Fibroblast of skin of abdomen (primary cell): ENCODE results near the gene ABHD10.
A peak's percentile ranks its signal among the peaks of the same experiment; 100 is the strongest.

Experiments used
- DNase-seq: peaks from one replicate; pipeline ENCODE4 v3.0.0-alpha.2; 2013

The ABHD10 gene

DNA sequence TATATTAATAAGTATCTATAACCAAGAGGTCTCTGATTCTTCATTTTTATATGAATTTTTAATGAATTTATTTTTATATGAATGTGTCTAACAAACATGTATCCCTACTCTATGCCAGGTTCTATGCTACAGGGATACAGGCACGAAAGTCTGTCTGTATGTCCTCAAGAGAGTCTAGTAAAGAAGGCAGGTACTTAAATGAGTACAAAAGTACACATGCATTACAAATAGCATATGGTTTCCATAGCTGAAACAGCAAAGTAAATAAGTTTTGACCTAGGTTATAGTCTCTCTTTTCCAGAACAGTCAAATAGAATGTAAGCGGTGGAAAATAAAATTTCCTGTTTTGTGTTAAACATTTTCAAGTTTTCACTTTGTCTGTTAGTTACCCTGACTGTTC, 13.3 kb upstream of the ABHD10 start:
- no peak for DNase-seq

DNA sequence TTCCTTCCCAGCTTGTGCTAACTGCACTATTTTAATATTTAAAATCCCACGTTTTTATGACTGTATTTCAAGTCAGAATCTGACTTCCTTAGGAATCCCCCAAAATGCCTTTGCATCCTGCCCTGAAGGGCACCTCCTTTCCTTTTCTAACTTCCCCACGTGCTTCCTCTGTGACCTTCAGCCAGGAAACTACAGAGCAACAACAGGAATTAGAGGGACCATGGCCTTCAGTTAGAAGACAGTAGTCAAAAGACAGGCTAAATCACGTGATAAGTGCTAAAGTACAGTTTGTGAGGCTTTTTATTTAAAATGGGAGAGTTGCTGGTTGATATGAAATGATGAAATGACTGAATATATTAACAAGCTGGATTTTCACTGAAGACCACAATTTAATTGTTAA, 11.8 kb upstream of the ABHD10 start:
- DNase-seq = no peak

DNA sequence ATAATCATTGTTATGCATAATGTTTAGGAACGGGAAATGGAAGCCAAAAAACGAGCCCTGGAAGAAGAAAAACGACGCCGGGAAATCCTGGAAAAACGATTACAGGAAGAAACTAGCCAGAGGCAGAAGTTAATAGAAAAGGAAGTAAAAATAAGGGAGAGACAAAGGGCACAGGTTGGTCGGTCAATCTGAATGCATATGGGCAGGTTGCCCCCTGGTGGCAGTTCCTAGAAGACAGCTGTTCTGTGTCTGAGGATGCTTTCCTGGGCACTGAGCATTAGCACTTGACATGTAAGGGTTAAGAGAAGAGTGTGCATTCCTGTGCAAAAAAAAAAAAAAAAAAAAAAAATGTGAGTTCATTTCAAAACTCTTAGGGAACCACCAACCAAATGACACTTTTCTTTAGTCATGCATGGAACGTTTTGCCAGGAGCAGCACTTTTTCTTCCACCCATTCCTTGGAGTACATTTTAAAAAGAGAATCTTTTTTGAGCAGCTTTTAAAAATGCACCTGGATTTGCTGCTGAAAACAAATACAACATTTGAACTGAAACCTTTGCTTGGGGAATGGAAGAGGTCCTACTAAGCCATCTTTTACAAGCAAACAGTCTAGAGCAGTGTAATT, 11.1 kb upstream of the ABHD10 start:
- peak; percentile 76 for DNase-seq

DNA sequence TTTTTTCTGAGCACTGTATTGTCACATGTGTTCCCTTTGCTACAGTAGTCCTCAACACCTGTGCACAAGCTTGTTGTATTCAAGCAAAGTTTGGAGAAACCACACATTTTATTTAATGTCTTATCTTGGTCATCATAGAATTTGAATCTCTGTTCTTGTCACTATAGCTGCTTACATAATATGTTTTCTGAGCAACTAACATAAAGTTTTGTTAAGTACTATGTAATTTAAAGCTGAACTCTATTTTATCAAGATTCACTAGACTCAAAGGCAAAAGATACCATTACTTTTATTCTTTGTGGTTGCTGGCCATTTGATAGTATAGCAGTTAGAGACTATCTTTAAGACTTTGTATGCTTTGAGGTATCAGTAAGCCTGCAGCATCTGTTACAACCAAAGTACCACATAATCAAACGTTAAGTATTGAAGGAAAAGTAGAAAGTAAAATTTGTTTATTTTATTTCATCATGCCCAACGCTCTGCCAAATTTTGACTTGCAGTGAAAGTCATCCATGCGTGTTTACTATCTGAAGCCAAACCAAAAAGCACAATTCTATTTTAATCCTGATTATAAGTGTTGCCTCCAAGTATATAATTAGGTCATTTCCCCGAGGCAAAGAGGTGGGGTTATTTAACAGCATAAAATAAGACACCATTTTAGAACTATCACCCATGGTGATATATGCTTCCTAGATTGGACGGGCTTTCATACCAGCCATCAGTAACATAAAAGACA, 10.3 kb upstream of the ABHD10 start:
- no peak for DNase-seq

DNA sequence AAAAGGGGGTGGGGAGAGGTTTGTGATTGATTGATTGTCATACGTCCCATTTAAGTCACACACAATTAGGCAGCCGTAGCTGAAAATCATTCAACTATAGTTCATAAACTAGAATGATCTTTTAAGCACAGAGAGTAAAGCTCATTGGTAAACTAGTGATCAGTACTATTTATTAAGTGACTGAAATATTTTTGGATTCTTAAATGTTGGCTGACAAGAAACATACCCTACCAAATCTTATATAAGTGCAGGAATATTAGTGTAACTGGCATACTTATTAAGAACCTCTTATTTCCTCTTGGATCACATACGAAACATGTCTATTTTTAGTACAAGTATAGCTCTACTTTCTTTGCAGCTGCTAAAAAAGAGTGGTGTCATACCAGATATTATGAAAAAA, 8.4 kb upstream of the ABHD10 start:
- no peak for DNase-seq

DNA sequence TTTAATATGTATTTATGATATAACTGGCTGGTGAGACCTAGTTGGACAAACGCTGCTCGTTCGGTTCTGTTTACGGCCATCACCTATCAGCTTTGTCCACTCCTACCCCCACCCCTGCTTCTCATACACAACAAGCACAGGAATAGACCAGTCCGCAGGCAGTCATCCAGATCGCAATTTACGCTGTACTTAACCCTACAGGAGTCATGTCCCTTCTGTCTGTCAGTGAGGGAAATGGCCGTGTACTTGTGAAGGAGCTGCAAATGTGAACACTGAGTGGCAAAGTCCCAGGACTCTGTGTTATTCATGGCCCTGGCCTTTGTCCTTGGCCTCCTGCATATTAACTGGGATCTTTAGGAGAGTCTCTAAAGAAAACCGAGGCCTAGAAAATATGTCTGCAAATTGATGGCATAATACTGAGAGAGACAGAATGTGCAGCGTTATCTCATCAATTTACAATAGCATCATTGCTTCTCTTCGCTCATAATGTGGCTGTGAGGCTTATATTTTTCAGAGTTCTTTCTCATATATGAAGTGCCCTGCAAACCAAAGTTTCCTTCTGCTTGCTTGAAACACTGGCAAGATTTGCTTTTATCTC, 7.2 kb upstream of the ABHD10 start:
- DNase-seq = no peak

DNA sequence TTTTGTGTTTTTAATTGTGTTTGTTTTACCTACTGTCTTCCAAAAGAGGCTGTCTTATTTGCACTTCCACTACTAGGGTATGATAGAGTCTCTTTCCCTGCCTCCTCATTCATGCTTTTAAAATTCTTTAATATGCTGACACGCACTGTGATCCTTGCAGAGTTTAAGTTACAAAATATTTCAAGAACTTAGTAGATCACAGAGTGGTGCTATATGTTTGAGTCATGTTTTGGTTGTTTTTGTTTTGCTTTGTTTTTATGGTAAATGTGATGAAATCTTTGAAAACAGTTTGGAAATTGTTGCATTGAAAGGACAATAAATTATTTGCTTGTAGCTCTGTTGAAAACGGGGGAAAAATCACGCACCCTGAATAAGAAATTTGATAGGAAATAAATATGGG, 5.9 kb upstream of the ABHD10 start:
- DNase-seq = no peak

DNA sequence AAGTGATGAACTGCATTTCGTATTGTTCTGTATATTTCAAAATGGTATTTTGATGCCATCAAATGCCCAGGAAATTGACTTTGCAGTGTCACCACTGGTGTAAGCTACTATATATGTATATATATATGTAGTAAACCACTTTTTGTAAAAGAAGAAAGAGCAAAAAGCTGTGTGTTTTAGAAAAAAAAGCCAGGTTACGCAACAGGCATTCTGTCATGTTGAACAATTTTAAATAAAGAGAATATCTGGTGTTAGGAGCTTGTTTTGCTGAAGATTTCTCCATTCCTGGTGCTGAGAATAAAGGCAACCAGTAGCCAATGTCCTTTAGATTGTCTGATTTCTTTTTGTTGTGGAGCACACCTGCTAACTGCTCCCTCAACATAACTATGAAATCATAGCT, 3.7 kb upstream of the ABHD10 start:
- no peak for DNase-seq

DNA sequence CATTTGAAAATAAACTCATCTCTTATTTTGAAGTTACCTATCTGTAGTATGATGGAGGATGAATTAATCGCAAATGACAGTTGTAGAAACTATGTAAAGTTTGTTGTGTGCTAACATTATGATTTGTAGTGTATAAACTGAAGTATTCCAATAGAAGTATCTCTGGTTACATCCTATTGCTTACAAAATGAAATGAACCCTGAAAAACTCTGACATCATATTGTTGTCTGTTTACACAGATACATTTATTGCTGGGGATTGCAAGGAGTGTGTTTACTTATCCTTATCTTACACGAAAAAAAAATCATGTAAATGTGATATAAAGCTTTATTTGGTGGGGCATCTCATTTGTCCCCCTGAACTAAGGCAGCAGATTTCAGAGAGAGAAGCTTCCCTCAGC, 2.6 kb upstream of the ABHD10 start:
- DNase-seq = no peak

DNA sequence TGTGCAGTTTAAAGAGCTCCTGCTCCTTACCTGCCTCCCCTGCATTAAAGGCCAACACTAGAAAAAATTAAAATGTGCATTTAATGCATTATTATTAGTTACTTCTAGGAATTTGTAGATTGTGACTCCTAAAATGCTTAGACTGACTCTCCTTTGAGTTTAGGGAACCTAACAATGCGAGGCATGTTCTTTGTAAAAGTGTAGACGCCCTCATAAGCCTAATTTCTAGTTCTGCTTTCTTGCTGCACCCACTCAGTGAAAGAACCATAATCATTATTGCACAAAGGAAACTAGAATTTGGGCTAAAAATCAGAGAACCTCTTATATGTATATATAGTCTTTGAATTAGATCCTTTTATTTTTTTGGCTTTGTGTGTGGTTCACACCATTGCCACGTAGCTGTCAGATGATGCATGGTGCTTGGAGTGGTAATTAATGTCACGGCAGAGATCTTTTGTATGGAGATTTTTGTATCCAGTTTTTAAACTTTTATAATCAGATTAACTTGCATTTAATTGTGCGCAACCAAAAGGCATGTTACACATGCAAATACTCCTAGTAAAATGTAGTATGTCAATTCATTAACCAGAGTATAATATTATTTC, 710 bp downstream of the ABHD10 start:
- peak; percentile 13 for DNase-seq

DNA sequence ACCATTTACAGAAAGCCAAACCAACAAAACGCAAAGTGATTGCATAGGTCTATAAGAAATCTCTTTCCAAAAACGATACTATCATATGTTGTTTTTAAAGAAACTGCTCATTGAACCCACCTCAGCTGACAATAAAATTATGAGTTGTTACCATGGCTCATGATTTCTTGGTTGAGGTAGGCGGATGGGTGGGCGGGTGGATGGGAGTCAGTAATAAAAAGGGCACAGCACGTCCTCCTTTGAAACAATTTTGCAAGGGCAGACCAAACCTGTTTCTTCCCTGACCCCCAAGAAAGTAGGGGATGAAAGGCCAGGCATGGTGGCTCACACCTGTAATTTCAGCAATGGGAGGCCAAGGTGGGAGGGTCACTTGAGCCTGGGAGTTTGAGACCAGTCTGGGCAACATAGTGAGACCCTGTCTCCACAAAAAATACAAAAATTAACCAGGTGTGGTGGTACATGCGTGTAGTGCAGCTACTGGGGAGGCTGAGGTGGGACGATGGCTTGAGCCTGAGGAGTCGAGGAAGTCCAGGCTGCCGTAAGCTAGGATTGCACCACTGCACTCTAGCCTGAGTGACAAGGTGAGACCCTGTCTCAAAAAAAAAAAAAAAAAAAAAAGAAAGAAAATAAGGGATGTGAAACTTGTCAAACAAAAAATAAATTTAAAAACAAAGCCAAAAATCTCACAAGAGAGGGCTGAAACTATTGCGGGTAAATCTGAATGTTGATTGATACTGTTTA, 2.1 kb downstream of the ABHD10 start:
- no peak for DNase-seq

DNA sequence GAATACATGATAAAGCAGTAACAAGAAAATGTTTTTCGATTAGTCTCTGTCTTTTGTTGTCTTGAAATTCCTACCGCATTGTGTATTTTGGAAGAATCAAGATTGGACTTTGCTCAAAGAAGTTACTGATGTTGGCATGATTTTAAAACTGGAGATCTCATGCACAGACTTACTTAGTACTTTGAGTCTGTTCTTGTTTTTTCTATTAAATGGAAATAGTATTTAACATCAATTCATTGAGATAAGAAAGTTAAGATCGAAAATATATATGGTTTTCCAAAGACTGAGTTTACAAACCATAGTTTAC, 2.6 kb downstream of the ABHD10 start:
- no peak for DNase-seq

DNA sequence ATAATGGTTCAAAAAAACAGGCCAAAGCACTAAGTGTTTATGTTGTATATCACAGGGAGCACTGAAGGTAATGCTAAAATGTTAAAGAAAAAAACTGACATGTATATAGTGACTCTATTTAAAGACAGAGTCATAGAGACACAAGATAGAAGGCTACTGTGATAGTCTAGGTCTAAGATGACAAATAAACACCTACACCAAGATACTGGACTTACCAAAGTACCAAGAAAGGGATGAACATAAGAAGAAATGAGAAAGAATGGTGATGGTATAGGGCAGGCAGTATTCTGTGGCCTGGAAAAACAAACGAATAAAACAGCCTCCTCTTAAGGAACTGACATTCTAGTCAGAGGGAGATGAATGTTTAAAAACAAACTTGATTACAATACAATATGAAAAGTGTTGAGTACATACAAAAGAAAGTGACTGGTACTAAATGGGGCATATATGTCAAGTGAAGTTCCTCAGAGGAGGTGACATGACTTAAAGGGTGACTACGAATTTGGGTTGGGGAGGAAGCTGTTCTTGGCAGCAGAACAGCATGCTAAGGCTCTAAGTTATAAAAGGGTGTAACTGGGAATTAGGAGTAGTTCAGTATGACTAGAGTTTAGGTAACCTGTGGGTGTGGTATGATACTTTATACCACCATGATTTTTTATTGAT, 5.9 kb downstream of the ABHD10 start:
- DNase-seq = no peak

DNA sequence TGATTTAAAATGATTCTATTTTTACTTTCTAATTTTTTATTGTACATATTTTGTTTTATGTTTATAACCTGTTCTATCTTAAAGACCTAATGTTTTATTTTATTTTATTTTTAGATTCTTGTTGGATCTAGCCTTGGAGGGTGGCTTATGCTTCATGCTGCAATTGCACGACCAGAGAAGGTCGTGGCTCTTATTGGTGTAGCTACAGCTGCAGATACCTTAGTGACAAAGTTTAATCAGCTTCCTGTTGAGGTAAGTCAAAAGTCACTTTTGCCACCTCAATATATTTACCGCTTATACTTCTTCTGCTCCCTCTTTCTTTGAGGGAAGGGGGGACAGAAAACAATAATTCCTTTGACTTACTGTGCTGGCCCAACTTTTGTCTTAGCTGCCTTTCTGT, 8.0 kb downstream of the ABHD10 start:
- DNase-seq = no peak

DNA sequence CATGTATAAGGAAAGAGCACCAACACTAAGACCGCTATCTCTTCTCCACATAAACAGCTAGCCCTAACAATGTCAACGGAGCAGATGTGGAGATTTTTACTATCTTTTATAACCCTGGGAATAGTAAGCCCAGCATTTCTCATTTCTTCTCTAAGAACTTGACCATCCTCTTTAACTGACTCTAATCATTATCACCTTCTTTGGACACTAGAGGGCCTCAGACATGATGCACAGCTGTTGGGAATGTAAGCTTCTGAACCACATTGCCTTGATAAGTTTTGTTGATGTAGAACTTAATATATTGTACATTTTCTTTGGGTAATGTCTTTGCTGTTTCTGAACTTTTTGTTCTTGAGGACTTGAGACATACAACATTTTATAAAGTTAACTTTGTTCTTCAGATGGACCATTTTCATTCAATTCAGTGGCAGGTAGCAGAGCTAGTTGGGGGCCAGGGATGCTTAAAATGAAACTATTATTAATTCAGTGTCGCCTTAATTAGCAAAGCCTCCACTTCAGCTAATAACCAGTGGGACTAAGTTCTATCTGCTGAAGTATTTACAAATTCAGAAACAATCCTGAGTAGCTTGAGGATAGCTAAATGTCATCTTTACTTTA, 10.3 kb downstream of the ABHD10 start:
- DNase-seq = peak; percentile 63

DNA sequence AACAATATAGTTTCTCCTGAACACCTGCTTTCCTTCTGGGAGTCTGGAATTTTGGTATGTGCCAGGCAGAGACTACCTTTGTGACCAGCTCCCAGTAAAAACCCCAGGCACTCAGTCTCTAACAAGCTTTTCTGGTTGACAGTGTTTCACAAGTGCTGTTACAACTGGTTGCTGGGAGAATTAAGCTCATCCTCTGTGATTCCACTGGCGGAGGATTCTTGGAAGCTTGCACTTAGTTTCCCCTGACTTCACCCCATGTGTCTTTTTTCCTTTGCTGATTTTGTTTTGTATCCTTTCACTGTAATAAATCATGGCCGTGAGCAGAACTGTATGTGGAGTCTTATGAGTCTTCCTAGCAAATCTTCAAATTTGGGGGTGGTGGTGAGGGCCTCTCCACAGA, 14.2 kb downstream of the ABHD10 start:
- no peak for DNase-seq

DNA sequence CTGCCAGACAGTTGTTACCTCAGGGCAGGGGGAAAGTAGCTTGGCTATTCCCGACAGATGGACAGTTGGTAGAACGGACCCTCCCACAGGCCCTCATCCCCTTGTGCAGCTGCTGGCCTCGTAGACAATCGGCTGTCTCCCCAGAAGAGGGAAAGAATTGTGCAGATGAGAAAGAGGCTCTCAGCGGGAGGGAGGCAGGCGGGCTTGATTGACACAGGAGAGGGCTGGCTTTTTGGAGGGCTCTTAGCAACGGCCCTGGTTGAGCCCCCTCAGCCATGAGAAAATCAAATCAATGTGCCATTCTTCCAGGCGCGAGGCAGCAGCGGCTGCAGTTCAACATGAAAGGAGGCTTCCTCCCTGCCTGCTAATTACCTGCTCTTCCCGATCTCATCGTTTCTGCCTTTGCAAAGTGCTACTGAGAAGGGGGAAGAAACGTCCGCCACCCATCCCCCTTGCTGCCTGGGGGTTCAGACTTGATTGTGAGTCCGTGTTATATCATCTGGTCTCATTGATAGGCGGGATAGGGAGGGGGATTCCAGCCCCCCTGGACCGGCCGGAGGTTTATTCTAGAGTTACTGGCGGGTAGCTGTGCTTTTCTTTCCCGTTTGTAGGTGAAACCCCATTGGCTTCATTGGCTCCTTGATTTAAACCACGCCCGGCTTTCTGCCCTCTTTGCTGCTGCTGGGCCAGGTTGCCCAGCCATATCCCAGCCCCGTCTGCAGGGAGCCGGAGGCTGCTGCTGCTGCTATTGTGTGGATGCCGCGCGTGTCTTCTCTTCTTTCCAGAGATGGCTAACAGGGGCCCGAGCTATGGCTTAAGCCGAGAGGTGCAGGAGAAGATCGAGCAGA, 20.0 kb downstream of the ABHD10 start, which contains the start of gene TAGLN3:
TAGLN3 (plus strand) TSS at position 287 of the 848 bp plus-strand sequence; CDS start at position 788, 501 bp downstream.
- DNase-seq = peak; percentile 17

DNA sequence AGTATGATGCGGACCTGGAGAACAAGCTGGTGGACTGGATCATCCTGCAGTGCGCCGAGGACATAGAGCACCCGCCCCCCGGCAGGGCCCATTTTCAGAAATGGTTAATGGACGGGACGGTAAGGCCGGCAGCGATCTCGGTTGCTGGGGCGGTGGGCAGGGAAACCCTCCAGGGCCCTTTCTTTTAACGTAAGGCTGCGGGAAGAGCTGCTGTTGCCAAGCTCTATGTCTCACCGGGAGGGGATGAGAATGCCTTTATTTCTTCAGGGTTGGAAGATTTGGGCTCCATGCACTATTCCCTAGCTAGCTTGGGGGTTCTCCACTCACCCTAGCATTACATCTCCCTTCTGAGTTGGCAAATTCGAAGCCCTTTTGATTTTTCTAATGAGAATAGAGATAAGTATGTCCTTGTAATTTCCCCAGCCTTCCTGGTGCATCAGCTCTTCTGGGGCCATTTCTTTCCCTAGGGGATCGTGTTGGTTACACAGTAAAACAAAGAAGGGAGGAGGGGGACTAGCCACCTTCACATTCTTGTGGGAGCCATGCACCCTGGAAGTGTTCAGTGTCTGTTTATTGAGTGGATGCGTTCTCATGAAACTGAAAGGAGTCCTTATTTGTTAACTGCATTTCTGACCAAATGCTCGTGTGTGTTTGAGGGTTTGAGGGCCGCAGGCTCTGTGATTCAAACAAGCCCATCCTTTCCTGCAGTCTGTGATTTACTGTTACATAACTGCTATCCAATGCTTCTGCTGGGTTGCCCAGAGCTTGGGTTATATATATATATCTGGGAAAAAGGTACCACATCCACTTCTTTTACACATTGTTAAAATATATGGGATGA, 20.9 kb downstream of the ABHD10 start:
- DNase-seq = no peak

DNA sequence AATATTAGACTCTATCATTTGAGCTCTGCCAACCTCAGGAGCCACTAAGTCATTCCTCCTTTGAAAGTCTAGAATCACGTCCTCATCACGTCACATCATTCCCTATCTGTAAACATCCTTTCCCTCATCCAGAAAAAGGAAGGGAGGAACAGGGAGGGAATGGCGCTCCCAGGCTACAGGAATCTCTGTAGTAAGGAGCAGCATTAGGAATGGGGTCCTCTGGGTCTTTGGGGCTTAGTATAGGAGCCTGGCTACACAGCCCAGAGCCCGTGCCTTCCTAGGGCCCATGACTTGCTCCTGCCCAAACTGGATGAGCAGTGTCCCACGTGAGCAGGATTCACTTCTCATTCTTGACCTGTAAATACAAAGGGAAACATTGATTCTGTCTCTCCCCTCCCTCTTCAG, 21.5 kb downstream of the ABHD10 start:
- no peak for DNase-seq

DNA sequence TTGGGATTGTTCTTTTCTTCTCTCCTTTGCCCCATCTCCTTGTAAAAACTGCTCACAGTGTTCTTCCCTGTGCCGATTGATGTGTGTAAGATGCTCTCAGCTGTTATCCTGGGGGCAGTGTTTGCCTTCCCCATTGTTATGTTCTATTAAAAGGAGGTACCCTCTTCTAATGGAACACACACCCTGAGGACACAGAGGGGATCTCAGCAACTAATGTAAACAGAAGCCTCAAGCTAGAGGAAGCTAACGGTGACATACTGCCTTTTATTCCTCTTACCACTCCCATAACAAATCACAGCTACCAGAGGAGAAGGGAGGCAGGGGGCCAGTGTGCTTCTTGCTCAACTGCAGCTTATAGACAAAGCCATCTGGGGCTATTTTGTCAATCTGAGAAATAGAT, 22.1 kb downstream of the ABHD10 start:
- no peak for DNase-seq
